NCI-H128 (cell line): ENCODE results near the gene UQCC2.

Experiments
- DNase-seq: peaks from one replicate; lab custom pipeline; 2025; ENCODE audit not compliant: unreplicated experiment; lab: John Stamatoyannopoulos, UW

Gene UQCC2

GRCh38 chr6:33725891-33726673 is 14.6 kb upstream of the UQCC2 start:
- no peak for DNase-seq

- no peak for DNase-seq
Observed at GRCh38 chr6:33725222-33725621, 13.7 kb upstream of the UQCC2 start.

GRCh38 chr6:33724102-33725023 is 12.9 kb upstream of the UQCC2 start:
- no peak for DNase-seq

GRCh38 chr6:33723371-33724085 is 12.0 kb upstream of the UQCC2 start:
- DNase-seq: no peak

- no peak for DNase-seq
Observed at GRCh38 chr6:33722103-33722623, 10.7 kb upstream of the UQCC2 start.

GRCh38 chr6:33721508-33721907 is 10.0 kb upstream of the UQCC2 start:
- no peak for DNase-seq

GRCh38 chr6:33720998-33721397 is 9.5 kb upstream of the UQCC2 start:
- no peak for DNase-seq

GRCh38 chr6:33719326-33719987 is 8.0 kb upstream of the UQCC2 start:
- DNase-seq: no peak

GRCh38 chr6:33718713-33719112 is 7.2 kb upstream of the UQCC2 start:
- DNase-seq: no peak

- no peak for DNase-seq
Observed at GRCh38 chr6:33717934-33718455, 6.5 kb upstream of the UQCC2 start.

- no peak for DNase-seq
Observed at GRCh38 chr6:33716890-33717632, 5.6 kb upstream of the UQCC2 start.

- no peak for DNase-seq
Observed at GRCh38 chr6:33716379-33716778, 4.9 kb upstream of the UQCC2 start.

- no peak for DNase-seq
Observed at GRCh38 chr6:33714385-33715040, 3.0 kb upstream of the UQCC2 start.

GRCh38 chr6:33713786-33714185 is 2.3 kb upstream of the UQCC2 start:
- no peak for DNase-seq

GRCh38 chr6:33712914-33713313 is 1.4 kb upstream of the UQCC2 start:
- DNase-seq: no peak

GRCh38 chr6:33710296-33711121 is 991 bp downstream of the UQCC2 start:
- no peak for DNase-seq

GRCh38 chr6:33709605-33710295 is 1.8 kb downstream of the UQCC2 start:
- no peak for DNase-seq
